ENCODE results near the gene SPATA2.
A peak's percentile ranks its signal among the peaks of the same experiment; 100 is the strongest.
"Not testable (repeated sequence)": the region's sequence is repeated elsewhere in the genome, so short reads cannot be mapped to it uniquely, and the experiment has no call there.

SPATA2 gene

GRCh38 chr20:49882171-49882970 is 33.0 kb downstream of the SPATA2 start:
- no peak for DNase-seq

- no peak for DNase-seq
These were observed 34.4 kb downstream of the SPATA2 start for GRCh38 chr20:49880724-49881445.

GRCh38 chr20:49880177-49880576 is 35.2 kb downstream of the SPATA2 start:
- DNase-seq, result no peak

- no peak for DNase-seq
These were observed 36.4 kb downstream of the SPATA2 start for GRCh38 chr20:49878977-49879376.

GRCh38 chr20:49877386-49877921 is 37.9 kb downstream of the SPATA2 start:
- no peak for DNase-seq

- no peak for DNase-seq
These were observed 40.6 kb downstream of the SPATA2 start for GRCh38 chr20:49874696-49875095.

DNA sequence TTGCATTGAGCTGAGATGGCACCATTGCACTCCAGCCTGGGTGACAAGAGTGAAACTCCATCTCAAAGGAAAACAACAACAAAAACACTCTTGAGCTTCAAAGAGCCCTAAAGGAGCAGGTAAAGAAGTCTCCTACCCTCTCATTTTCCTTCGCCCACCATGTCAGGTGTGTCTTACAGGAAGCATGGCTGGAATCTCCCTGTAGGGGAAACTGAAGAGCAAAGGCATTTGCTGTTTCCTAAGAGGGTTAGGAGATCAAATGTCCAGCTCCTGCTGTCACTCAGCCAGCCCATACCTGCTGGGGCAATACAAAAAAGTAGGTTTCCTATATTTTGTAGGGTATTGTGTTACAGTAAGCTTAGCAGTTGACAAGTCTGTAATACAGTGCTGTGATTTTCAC is 43.3 kb downstream of the SPATA2 start:
- DNase-seq, result peak; percentile 23

- no peak for DNase-seq
These were observed 43.9 kb downstream of the SPATA2 start for GRCh38 chr20:49871391-49871948.

DNA sequence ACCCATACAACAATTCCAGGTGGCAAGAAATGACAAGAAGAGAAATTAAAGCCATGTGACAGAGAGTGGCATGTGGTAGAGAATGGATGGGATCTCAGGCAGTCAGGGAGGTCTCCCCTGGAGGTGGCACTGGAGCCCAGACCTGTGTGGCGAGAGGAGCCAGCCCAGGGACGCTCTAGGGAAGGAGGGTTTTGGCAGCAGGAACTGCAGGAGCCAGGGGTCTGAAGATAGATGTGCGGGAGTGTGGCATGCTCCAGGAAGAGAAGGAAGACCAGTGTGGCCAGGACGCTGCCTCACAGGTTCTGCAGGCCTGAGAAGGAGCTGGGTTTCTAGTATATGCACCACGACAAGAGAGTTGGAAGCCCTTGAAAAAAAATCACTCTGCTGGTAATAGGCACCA is 45.1 kb downstream of the SPATA2 start:
- DNase-seq, result no peak

GRCh38 chr20:49868964-49869363 is 46.4 kb downstream of the SPATA2 start:
- DNase-seq, result no peak

GRCh38 chr20:49868538-49868937 is 46.8 kb downstream of the SPATA2 start:
- no peak for DNase-seq

DNA sequence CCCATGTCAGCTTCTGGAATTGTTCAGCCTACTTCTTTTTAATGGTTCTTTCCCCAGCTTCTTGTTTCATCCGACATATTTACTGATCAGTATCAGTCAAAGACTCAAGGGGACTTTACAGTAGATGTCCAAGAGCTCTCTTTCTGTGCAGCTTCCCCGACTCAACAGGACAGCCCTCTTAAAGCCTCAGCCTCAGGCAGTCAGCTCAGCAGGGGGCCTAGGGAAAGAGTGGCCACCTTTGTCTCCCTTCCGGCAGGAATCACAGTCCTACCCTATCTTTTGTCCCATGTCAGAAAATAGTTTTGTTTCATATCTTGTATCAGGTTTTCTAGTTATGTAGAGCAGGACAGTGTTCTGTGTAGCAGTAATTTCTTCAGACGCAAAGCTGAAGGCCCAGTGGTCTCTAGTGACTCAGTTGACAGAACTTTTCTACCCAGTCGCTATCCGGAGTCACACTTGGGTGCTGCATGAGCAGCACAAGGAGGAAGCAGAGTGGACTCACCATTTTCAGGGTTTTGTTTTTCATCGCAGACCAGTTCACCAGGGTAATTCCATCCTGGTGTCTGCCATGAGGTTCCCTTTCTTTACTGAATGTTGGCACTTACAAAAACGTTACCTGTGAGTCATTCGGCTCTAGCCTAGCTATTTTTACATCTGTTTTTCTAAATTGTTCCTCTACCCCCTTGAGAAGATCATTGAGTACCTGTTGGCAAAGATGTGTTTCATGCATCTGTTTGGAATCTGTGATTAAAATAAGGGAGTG is 47.7 kb downstream of the SPATA2 start:
- no peak for DNase-seq

GRCh38 chr20:49866051-49866450 is 49.3 kb downstream of the SPATA2 start:
- no peak for DNase-seq

DNA sequence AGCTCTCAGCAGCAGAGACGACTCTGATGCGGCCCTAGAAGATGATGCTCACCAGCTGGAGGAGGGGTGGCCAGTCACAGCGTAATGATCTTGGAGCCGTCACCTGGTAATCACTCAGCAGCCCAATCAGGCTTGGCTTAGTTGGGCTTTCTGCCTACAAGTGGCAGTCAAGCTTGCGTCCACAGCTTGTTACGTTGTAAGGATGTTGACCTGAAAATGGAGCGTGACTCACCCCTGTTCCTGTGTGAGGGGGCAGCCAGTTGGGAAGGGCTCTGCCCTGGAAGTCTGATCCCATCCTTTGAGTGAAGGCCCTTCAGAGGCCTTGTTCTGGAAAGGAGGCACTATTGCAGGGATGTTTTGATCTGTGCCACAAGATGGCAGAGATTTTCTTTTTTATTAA is 49.8 kb downstream of the SPATA2 start:
- DNase-seq, result no peak

- no peak for DNase-seq
These were observed 51.7 kb downstream of the SPATA2 start for GRCh38 chr20:49863666-49864065.

DNA sequence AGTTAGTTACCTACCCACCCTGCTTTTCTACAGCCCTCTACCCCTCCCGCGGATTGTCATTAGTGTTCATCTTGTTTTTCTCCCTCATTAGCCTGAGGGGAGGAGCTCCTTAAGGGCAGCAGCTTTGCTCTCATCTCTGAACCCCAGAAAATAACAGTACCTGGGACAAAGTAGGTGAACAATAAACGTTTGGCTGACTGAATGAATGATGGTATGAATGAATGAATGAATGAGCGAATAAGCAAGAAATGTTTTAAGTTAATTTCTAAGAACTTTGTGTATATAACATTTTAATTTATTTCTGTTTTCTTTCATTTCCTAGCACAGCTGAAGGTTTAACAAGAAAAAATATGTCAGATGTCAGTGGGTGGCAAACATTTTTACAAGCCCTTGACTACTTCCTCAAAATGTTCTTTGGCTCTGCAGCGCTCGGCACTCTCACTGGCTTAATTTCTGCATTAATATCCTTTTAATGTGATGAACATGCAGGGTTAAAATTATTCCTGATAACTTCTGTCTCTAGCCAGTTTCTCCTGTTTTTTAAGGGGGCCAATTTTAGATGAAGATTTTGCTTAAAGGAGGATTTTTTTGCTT is 52.6 kb downstream of the SPATA2 start:
- DNase-seq, result no peak

- not testable (repeated sequence) for DNase-seq
These were observed 54.1 kb downstream of the SPATA2 start for GRCh38 chr20:49861232-49861631.

- DNase-seq, result no peak
These were observed 55.5 kb downstream of the SPATA2 start for GRCh38 chr20:49859807-49860206.

- no peak for DNase-seq
These were observed 56.3 kb downstream of the SPATA2 start for GRCh38 chr20:49859011-49859410.

DNA sequence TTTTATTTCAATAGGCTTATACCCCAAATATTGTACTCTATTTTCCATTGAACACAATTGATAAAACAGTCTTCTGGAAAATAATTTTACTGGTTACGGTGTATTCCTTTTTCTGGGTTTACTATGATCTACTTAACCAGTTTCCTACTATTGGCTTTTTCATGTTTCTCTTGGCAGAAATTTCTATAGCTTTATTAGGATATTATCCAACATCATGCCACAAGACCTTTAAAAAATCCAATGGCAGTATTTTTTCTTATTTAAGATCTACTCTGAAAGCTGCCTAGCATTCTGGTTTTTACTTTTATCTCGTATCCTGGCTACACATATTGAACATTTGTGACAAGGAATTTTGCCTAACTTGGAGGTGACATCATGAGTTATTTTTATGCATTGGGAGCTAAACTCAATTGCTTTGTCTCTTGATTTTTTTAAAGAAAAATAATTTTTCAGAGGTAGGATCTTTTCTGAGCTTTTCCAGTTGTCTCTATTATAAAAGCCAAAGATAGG is 57.2 kb downstream of the SPATA2 start:
- no peak for DNase-seq

DNA sequence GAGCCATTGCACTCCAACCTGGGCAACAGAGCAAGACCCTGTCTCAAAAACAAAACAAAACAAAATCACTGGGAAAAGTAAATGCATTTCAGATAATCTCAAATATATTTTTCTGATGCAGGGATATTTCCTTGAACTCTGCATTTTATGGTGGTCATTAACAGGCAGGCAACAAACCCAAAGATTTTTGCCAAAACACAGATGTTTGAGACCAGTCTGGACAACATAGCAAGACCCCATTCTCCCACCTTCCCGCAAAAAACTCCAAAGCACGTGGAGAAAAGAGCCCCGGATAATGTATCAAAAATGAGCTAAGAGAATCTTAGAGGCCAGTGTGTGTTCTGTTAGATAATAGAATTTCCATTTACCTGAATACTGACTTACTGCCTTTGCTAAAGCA is 58.4 kb downstream of the SPATA2 start:
- no peak for DNase-seq

GRCh38 chr20:49854190-49854875 is 61.0 kb downstream of the SPATA2 start:
- peak; percentile 45 for DNase-seq

Data from NCI-H2171 (cell line).